HCT116 (cell line): ENCODE measurements around the gene TPR. TPM values are rescaled to one million over a fixed set of nuclear protein-coding genes. Genes with fewer than 3 reads are reported as not detected.
"Not testable (repeated sequence)": the region's sequence is repeated elsewhere in the genome, so short reads cannot be mapped to it uniquely, and the experiment has no call there.

Source experiments
- ATAC-seq: fragments of 200-7000 bp; cut with Tn5 transposase; 2 replicates; pipeline ENCODE4 v1.9.1; 2020; ENCODE audit warnings: mild to moderate bottlenecking, moderate library complexity
- BruUV-seq: library from RNA; stranded (reverse); fragments of 400-500 nt; replicated peaks from 2 replicates; lab custom pipeline; 2021; lab: Mats Ljungman, UMichigan
- CTCF ChIA-PET: fragments of 300-600 bp; sonication (Branson Sonifier 250); formaldehyde crosslinking; loops from one replicate; lab custom pipeline; 2021; ENCODE audit warnings: antibody characterized with exemption; lab: Charles Lee
- POLR2A ChIA-PET: fragments of 300-600, 350-600 bp; sonication (Branson Sonifier 250); formaldehyde crosslinking; loops from one replicate; lab custom pipeline; 2021; ENCODE audit warnings: antibody characterized with exemption; lab: Charles Lee
- RAD21 ChIA-PET, 2 experiments: fragments of 300-600 bp; sonication (Branson Sonifier 250); formaldehyde crosslinking; loops; one replicate each; lab custom pipeline; 2023; ENCODE audit warnings: low total read pairs in 2 of 2; ENCODE audit not compliant: uncharacterized antibody in 2 of 2, unreplicated experiment in 2 of 2, low non-redundant PET in 1 of 2; lab: Charles Lee
- DNase-seq: peaks from one replicate; pipeline ENCODE4 v3.0.0-alpha.2; 2010; ENCODE audit warnings: low read depth, low spot score
- H2AFZ ChIP-seq: fragments of 200-600 bp; shearing (Covaris generic), sonication (generic); 2 replicates; pipeline ENCODE4 v1.6.1; 2017; ENCODE audit warnings: low read depth, mixed run types, mixed read lengths, antibody characterized with exemption, low read length; ENCODE audit not compliant: poor library complexity, severe bottlenecking
- H3K27ac ChIP-seq: 2 replicates; pipeline ENCODE4 v1.5.1; 2012; ENCODE audit warnings: low read depth, low read length
- H3K27me3 ChIP-seq: fragments of 200-600 bp; sonication (generic); 2 replicates; pipeline ENCODE4 v1.6.1; 2016; ENCODE audit warnings: mixed run types, low read length, mixed read lengths; ENCODE audit not compliant: insufficient read depth
- H3K36me3 ChIP-seq, 2 experiments: fragments of 200-500 bp in 1 of 2; fragments of 200-600 bp in 1 of 2; sonication (Bioruptor generic) in 1 of 2; sonication (generic) in 1 of 2; 2 replicates each; pipeline versions ENCODE4 v1.5.1 to v1.6.1; 2014 to 2016; ENCODE audit warnings: low read length in 2 of 2, inconsistent platforms in 1 of 2, mixed read lengths in 1 of 2, mixed run types in 1 of 2; ENCODE audit not compliant: insufficient read depth in 2 of 2, control insufficient read depth in 1 of 2
- H3K4me1 ChIP-seq, 2 experiments: fragments of 200-600 bp in 1 of 2; sonication (generic) in 1 of 2; 2 replicates each; pipeline versions ENCODE4 v1.5.1 to v1.6.1; 2012 to 2017; ENCODE audit warnings: low read length in 2 of 2, inconsistent platforms in 1 of 2, mild to moderate bottlenecking in 1 of 2, mixed read lengths in 1 of 2, mixed run types in 1 of 2, moderate library complexity in 1 of 2; ENCODE audit not compliant: insufficient read depth in 2 of 2, control insufficient read depth in 1 of 2
- H3K4me2 ChIP-seq: fragments of 200-600 bp; sonication (generic); 2 replicates; pipeline ENCODE4 v1.6.1; 2017; ENCODE audit warnings: mixed run types, low read length, mixed read lengths
- H3K4me3 ChIP-seq, 2 experiments: fragments of 200-600 bp in 1 of 2; sonication (generic) in 1 of 2; replicated peaks in 1 of 2; 2 replicates each; pipeline ENCODE4 v1.5.1; 2011 to 2016; ENCODE audit warnings: low read length in 2 of 2, control low read depth in 1 of 2, low read depth in 1 of 2, mild to moderate bottlenecking in 1 of 2, mixed read lengths in 1 of 2, mixed run types in 1 of 2
- H3K79me2 ChIP-seq: fragments of 200-600 bp; sonication (generic); 2 replicates; pipeline ENCODE4 v1.6.1; 2017; ENCODE audit warnings: mild to moderate bottlenecking, mixed run types, low read length, moderate library complexity, mixed read lengths; ENCODE audit not compliant: insufficient read depth
- H3K9ac ChIP-seq: fragments of 200-600 bp; sonication (generic); 2 replicates; pipeline ENCODE4 v1.6.1; 2016; ENCODE audit warnings: low read length, mixed read lengths
- H3K9me2 ChIP-seq: fragments of 200-600 bp; sonication (generic), shearing (Covaris generic); 2 replicates; pipeline ENCODE4 v1.6.1; 2017; ENCODE audit warnings: mixed run types, mild to moderate bottlenecking, moderate library complexity; ENCODE audit not compliant: insufficient read depth
- H3K9me3 ChIP-seq, 2 experiments: fragments of 200-500 bp in 1 of 2; fragments of 200-600 bp in 1 of 2; sonication (Bioruptor generic) in 1 of 2; sonication (generic) in 1 of 2; 2 replicates each; pipeline ENCODE4 v1.6.1; 2014 to 2017; ENCODE audit warnings: low read length in 2 of 2, mixed read lengths in 2 of 2, inconsistent platforms in 1 of 2, low read depth in 1 of 2, mild to moderate bottlenecking in 1 of 2, mixed run types in 1 of 2, moderate library complexity in 1 of 2; ENCODE audit not compliant: control insufficient read depth in 1 of 2, insufficient read depth in 1 of 2
- H4K20me1 ChIP-seq: fragments of 200-600 bp; sonication (generic), shearing (Covaris generic); 2 replicates; pipeline ENCODE4 v1.6.1; 2017; ENCODE audit warnings: mixed run types, mild to moderate bottlenecking, moderate library complexity; ENCODE audit not compliant: insufficient read depth
- ATF3 ChIP-seq: IDR thresholded peaks from 2 replicates; pipeline ENCODE4 v1.6.1; 2012
- EGR1 ChIP-seq: IDR thresholded peaks from 2 replicates; pipeline ENCODE4 v1.6.1; 2012; ENCODE audit warnings: low read depth
- ELF1 ChIP-seq: IDR thresholded peaks from 2 replicates; pipeline ENCODE4 v1.6.1; 2012; ENCODE audit warnings: low read depth, borderline replicate concordance
- TCF7L2 ChIP-seq: IDR thresholded peaks from 2 replicates; pipeline ENCODE4 v1.7.0; 2011; ENCODE audit warnings: borderline replicate concordance, inconsistent platforms; ENCODE audit not compliant: insufficient read depth, insufficient read length; ENCODE audit errors: extremely low read depth
- ZBTB33 ChIP-seq: IDR thresholded peaks from 2 replicates; pipeline ENCODE4 v1.6.1; 2011; ENCODE audit warnings: mild to moderate bottlenecking, low read length, moderate library complexity; ENCODE audit not compliant: insufficient replicate concordance; ENCODE audit errors: extremely low read depth
- intact Hi-C: fragments of 100-400 bp; cut with micrococcal nuclease; formaldehyde crosslinking; loops from 2 replicates; pipeline ENCODE4 v1.10.0; 2022
- total RNA-seq: library from RNA; stranded (reverse); gene quantifications from one replicate; pipeline ENCODE4 v1.2.1, GENCODE V29; 2021; ENCODE audit not compliant: unreplicated experiment

TPR gene
- total RNA-seq, 1 experiment from 2014 or later: 131 TPM

GRCh38 chr1:186392711-186393110 lies 17.7 kb upstream of the TPR start:
- H3K4me3 ChIP-seq, RAD21 ChIA-PET, H3K27ac ChIP-seq, intact Hi-C loops, H3K4me2 ChIP-seq, H3K4me1 ChIP-seq, H4K20me1 ChIP-seq, POLR2A ChIA-PET, BruUV-seq, H3K9ac ChIP-seq, H3K9me3 ChIP-seq, DNase-seq, H3K79me2 ChIP-seq, H2AFZ ChIP-seq, ATAC-seq, H3K9me2 ChIP-seq, H3K27me3 ChIP-seq: not testable (repeated sequence)
- peaks cover 48 to 57% of the 10 kb centered on the region in 2 experiments for H3K36me3 ChIP-seq
- CTCF ChIA-PET: interaction anchor here (0.9 kb wide), 1 partner anchor 17 kb away, joined by 3 read pairs; the partner anchor contains the start of genes ODR4 and TPR

GRCh38 chr1:186391841-186392240 lies 16.8 kb upstream of the TPR start:
- Histone ChIP-seq H3K36me3 (peaks cover 49 to 57% of the 10 kb centered on the region in 2 experiments), H3K27me3 (no peaks in the 10 kb centered on the region), H3K4me1 (no peaks in the 10 kb centered on the region), H3K9me2 (no peaks in the 10 kb centered on the region), H3K9me3 (no peaks in the 10 kb centered on the region), H2AFZ (no peak overlapping the region), H3K4me2 (no peak overlapping the region), H3K79me2 (peaks cover 11% of the 10 kb centered on the region), H3K4me3 (no peak overlapping the region), H4K20me1 (0 out of 2 replicates have a peak, but pooled peaks cover 1% of the 10 kb centered on the region), H3K27ac (no peak overlapping the region), H3K9ac (no peak overlapping the region)
- ATAC-seq (no peak), DNase-seq (no peak)
- ChIA-PET CTCF (interaction anchor here (0.9 kb wide), 1 partner anchor 17 kb away, joined by 3 read pairs; the partner anchor contains the start of genes ODR4 and TPR), RAD21 (no interaction called here), POLR2A (no interaction called here)
- TF ChIP-seq ATF3: no peak
- no peak for TF ChIP-seq TCF7L2
- no peak for TF ChIP-seq ELF1
- TF ChIP-seq EGR1: no peak
- no peak for TF ChIP-seq ZBTB33
- intact Hi-C loops: no loop called here
- TSS peak; percentile 10 for BruUV-seq
